HG03432 (cell line): ENCODE results near the gene TTLL11.
"Not testable (repeated sequence)": the region's sequence is repeated elsewhere in the genome, so short reads cannot be mapped to it uniquely, and the experiment has no call there.

Source experiments
- ATAC-seq: cut with Tn5 transposase; IDR thresholded peaks from one replicate; pipeline ENCODE4 v1.9.1; 2021; ENCODE audit warnings: mild to moderate bottlenecking, moderate library complexity; ENCODE audit not compliant: unreplicated experiment

Gene TTLL11

DNA sequence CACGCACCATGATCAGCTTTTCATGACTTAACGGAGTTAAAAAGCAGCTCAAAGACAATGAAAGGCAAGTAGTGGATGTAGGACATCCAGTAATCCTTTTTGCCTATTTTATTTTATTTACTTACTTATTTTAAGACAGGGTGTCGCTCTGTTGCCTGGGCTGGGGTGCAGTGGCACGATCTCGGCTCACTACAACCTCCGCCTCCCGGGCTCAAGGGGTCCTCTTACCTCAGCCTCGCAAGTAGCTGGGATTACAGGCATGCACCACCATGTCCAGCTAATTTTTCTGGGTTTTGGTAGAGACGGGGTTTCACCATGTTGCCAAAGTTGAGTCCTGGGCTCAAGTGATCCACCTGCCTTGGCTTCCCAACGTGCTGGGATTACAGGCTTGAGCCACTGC is 292.7 kb downstream of the TTLL11 start:
- no peak for ATAC-seq

DNA sequence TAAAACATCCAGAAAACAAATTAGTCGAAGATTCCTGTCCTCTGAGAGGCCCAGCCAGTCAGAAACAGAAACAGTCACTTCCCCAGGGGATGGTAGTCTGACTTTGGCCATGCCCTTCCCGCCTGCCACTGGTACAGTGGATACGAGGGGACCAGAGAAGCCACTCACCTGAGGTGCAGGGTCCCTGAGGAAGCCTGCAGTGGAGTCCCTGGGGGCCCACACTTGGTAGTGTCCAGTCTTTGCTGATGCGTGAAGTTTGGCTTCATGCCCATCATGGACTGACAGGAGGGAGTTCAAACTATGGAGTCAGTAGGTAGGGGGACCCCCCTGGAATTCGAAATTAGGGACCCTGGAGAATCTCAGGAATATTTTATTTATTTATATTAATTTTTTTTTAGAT is 294.2 kb downstream of the TTLL11 start:
- ATAC-seq: no peak

DNA sequence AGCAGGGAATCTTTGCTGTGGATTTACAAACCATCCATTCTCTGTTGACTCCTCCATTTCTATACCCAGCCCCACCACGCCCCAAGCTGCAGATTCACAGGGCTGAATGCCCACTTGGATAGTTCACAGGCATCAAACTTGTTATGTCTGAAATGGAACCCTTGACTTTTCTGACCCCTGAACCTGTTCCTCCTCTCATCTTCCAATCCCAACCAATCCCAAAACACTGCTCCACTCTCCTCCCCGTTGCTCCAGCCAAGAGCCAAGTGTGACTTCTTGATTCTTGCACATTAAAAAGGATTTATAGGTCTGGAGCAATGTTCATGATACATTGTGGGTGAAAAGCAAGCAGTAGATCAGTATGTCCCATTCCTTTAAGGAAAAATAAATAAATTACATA is 296.0 kb downstream of the TTLL11 start:
- ATAC-seq: no peak

DNA sequence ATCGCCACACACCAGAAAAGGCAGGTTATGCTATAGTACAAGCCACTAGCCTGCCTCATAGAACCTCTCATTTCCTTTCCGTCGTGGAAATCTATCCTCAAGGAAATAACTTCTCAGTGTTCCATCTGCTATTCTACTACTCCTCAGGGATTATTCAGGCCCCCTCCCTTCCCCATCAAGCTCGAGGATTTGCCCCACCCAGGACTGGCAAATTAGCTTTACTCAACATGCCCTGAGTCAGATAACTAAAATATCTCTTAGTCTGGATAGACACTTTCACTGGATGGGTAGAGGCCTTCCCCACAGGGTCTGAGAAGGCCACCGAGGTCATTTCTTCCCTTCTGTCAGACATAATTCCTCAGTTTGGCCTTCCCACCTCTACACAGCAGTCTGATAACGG is 298.8 kb downstream of the TTLL11 start:
- ATAC-seq: not testable (repeated sequence)

GRCh38 chr9:121792476-121792875 is 300.6 kb downstream of the TTLL11 start:
- ATAC-seq: not testable (repeated sequence)

- no peak for ATAC-seq
These were observed 302.3 kb downstream of the TTLL11 start for GRCh38 chr9:121790841-121791240.

- no peak for ATAC-seq
These were observed 304.3 kb downstream of the TTLL11 start for GRCh38 chr9:121788686-121789366.

GRCh38 chr9:121786998-121787422 is 306.1 kb downstream of the TTLL11 start:
- ATAC-seq: no peak

DNA sequence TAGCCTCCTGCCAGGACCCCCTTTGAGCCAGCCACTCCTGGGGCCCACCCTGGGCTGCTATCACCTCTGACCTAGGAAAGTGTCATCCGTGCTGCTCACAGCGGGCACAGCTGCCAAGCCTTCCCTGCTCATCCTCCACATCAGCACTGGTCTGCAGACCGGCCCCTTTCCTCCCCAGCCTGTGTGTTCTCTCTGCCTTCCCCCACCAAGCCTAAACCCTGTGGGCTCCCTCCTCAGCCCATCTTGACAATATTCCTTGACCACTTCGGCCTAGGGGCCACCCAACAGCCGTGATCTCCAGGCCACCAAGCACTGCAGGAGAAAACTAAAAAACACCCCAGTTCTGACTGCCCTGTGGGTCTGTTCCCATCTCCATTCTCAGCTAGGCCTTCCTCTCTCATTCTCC is 306.6 kb downstream of the TTLL11 start:
- no peak for ATAC-seq

- ATAC-seq: no peak
These were observed 307.2 kb downstream of the TTLL11 start for GRCh38 chr9:121785673-121786542.

DNA sequence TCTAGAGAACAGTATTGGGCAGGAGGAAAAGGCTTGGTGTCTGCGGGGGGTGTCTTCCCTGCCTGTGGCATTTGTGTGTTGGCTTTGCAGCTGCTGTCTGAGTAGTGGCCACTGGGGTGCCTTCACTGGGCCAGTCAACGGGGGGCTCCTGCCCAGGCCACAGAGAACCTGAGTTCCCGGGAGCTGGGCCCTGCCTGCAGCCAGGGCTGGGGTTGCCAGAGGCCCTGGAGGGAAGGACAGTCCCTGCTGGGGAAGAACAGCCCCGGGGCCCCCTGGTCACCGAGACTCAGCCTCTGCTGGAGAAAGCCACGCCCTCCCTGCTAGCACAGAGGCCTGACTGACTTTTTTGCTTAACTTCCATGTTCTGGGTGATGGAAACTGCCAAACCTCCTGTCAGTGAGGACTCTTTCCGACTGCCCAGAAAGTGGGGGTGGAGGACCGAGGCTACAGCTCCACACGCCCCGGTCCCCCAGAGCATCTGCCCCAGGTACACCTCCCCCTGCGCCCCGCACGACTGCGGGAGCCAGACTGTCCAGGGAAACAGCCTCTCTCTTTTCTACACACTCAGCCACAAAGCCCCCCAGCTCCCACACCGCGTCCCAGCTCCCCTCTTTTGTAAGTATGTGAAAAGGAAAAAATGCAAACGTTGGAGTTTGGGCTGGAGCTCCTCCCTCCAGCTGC is 308.2 kb downstream of the TTLL11 start:
- ATAC-seq: no peak

DNA sequence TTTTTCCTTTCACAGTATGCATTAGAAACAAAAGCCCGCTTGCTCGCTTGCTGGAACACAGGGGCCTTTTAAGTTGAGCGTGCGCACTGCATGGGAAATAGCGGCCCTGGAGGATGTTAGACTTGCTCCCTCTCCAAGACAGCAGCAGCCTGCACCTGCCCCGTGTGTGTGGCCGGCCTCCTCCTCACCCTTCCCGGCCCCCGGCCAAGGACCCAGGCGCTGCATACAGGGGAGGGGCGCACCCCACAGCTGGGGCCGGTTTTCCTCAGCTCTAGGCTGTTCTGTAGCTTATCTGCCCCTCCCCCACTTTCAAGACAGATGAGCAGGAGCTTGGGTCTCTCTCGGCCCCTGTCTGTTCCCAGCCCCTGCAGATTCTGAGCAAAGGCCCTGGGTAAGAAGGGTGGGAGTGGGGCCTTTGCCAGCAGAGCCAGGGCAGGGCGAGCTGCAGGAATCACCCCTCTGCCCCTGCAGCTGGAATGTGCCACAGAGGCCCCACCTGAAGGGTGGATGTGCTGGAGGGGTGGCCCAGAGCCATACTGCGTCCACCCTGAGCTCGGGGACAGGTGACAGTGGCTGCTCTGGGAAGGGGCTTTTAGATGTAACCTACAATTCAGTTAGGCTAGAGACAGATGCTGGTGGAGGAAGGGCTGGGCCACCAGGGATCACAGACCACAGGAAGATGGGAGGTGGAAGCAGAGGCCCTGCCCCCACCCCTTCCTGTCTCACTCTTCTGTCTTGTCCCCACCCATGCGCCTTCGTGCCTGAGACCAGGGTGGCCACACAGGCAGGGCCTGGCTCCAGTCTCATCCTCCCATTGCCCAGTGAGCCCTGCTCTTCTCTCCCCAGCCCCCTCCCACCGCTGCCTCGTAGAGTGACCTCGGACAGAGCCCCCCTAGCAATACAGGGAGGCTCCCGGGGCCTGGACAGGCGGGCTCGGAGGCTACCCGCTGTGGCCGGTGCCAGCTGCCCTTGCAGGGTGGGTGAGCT is 309.3 kb downstream of the TTLL11 start:
- ATAC-seq: no peak

GRCh38 chr9:121783111-121783510 is 310.0 kb downstream of the TTLL11 start:
- ATAC-seq: no peak

- ATAC-seq: no peak
These were observed 310.5 kb downstream of the TTLL11 start for GRCh38 chr9:121782514-121783110.

GRCh38 chr9:121781701-121782464 is 311.2 kb downstream of the TTLL11 start:
- no peak for ATAC-seq

DNA sequence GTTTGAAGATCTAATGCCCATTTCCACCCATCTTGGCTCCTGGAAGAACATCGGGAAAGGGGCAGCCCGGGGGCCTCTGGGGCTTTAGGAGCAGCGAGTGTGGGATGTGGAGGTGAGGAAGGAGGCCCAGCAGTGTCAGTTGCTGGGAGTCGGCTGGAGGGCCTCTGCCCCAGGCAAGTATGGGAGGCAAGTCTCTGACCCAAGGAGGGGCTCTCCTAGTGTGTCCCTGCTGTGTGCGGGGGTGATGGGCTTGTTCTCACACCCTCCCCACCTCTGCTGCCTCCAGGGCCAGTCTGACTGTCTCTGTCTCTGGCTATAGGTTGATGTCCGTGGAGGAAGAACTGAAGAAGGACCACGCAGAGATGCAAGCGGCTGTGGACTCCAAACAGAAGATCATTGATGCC is 312.0 kb downstream of the TTLL11 start:
- ATAC-seq: no peak

- ATAC-seq: no peak
These were observed 312.7 kb downstream of the TTLL11 start for GRCh38 chr9:121780177-121781040.

GRCh38 chr9:121779381-121780117 is 313.6 kb downstream of the TTLL11 start:
- ATAC-seq: no peak
